Ovary (tissue), 10 donors: ENCODE results near the gene PLAC8L1. TPM values are rescaled to one million over a fixed set of nuclear protein-coding genes. Genes with fewer than 3 reads are reported as not detected.

ENCODE experiments used
- DNase-seq, 5 donors: peaks; one replicate each; pipeline ENCODE4 v3.0.0-alpha.2; 2019 to 2020
- H3K27ac ChIP-seq, 2 donors: fragments of 200-600 bp; one replicate each; pipeline versions ENCODE4 v1.5.1 to v1.8.0; 2019 to 2022
- H3K27me3 ChIP-seq: fragments of 200-600 bp; one replicate; pipeline ENCODE4 v1.8.0; 2022
- H3K36me3 ChIP-seq: fragments of 200-600 bp; sonication (generic); one replicate; pipeline ENCODE4 v1.5.1; 2019
- H3K4me1 ChIP-seq: one replicate; pipeline ENCODE4 v1.8.1; 2013; ENCODE audit warnings: mild to moderate bottlenecking, moderate library complexity; ENCODE audit not compliant: insufficient read depth
- H3K4me3 ChIP-seq: fragments of 200-600 bp; sonication (generic); one replicate; pipeline ENCODE4 v1.5.1; 2017
- H3K9me3 ChIP-seq, 2 donors: fragments of 200-600 bp in 1 of 2; sonication (generic) in 1 of 2; one replicate each; pipeline versions ENCODE4 v1.5.1 to v1.8.1; 2013 to 2019; ENCODE audit warnings: mild to moderate bottlenecking in 1 of 2, moderate library complexity in 1 of 2
- CTCF ChIP-seq, 3 donors: fragments of 450-650 bp in 2 of 3; fragments of 200-600 bp in 1 of 3; IDR thresholded peaks; one replicate each; pipeline versions ENCODE4 v1.5.1 to v1.8.0; 2016 to 2022; ENCODE audit warnings: antibody characterized with exemption in 3 of 3, mild to moderate bottlenecking in 1 of 3
- EP300 ChIP-seq: sonication (generic); formaldehyde crosslinking; IDR thresholded peaks from one replicate; pipeline ENCODE4 v1.6.1; 2017; ENCODE audit warnings: antibody characterized with exemption
- POLR2A ChIP-seq: fragments of 450-650 bp; IDR thresholded peaks from one replicate; pipeline ENCODE4 v1.6.1; 2017; ENCODE audit warnings: antibody characterized with exemption, mild to moderate bottlenecking, moderate library complexity
- WGBS, 3 donors: extraction: QIAGEN DNeasy Blood & Tissue Kit in 1 of 3; methylation state at CpG; one replicate each; pipeline versions ENCODE4 v1.1.5 to v1.1.7; 2013 to 2017; 5-methylcytosine and 5-hydroxymethylcytosine counted together
- intact Hi-C, 4 donors: fragments of 100-400 bp; cut with DNase I; formaldehyde crosslinking; loops; one replicate each; pipeline versions ENCODE4 v1.11.0 to v1.15.1; 2022 to 2023
- long read RNA-seq, 3 donors: library from polyadenylated mRNA in 2 of 3; unstranded in 2 of 3; transcript quantifications; one replicate each; pipeline ENCODE4 v2.0.0 and lab custom pipeline, GENCODE V29; 2021 to 2026
- polyA plus RNA-seq, 2 donors: library from polyadenylated mRNA; stranded (reverse); fragments of 200-250 nt in 1 of 2; fragments of 350-450 nt in 1 of 2; fragmentation: Illumina TruSeq in 1 of 2; extraction: RNeasy Lipid Tissue Mini Kit (QIAGEN cat#74804) in 1 of 2; gene quantifications; one replicate each; pipeline ENCODE4 v1.2.3, GENCODE V29; 2013 to 2014
- total RNA-seq, 7 donors: library from RNA; depleted of rRNA in 2 of 7; stranded (reverse); fragments of >200 nt in 2 of 7; fragmentation: NEBNext Ultra II Directional in 3 of 7; extraction: Animal tissue kit (Norgen Biotek cat#: 25700) in 3 of 7; gene quantifications; one replicate each; pipeline versions ENCODE4 v1.1.0 to v1.2.4, GENCODE V29; 2016 to 2023
- donor health status: DM: no; HTN: no; CAD: no; lungs with moderate emphysema.
- donor health status: DM: no; HTN: no; CAD: no.
- donor health status: Bipolar disorder and iron deficiency.
- donor health status: DM: yes; HTN: yes; CAD: no.
- donor health status: DM: no; HTN: no; CAD: no.
- donor health status: DM: yes; HTN: yes; CAD: no.

The PLAC8L1 gene
- total RNA-seq (under 1 TPM in 3 of 7 donors, not detected in 4; 0.70 to 0.78 (median 0.78) TPM), polyA plus RNA-seq (not detected)
- long read RNA-seq, donor 1: 0 reads
- long read RNA-seq, donor 2: 0 reads
- long read RNA-seq, donor 3: 0 reads

GRCh38 chr5:146105477-146105876, at the start of gene PLAC8L1:
Gene PLAC8L1, minus strand, starts transcription at chr5:146105577. Its CDS starts 1,266 bp downstream, at chr5:146104311.
- DNase-seq: no peak
- TF ChIP-seq POLR2A: no peak
- TF ChIP-seq CTCF (IDR thresholded peaks at IDR 0.05): no peak
- no peak for TF ChIP-seq EP300
- Histone ChIP-seq H3K27me3 (no peaks in the 10 kb centered on the region), H3K36me3 (no peaks in the 10 kb centered on the region), H3K9me3 (no peaks in the 10 kb centered on the region), H3K4me1 (no peaks in the 10 kb centered on the region), H3K4me3 (no peak within 1 kb of the TSS), H3K27ac (no peak within 1 kb of the TSS)
- intact Hi-C loops: no loop called here
- WGBS, 3 donors: 65 to 76% (median 72%) methylated on average over 2 of the region's 2 CpGs

- no peak for DNase-seq
- H3K27me3 ChIP-seq: no peaks in the 10 kb centered on the region
- no peaks in the 10 kb centered on the region for H3K9me3 ChIP-seq
- no peaks in the 10 kb centered on the region for H3K36me3 ChIP-seq
- intact Hi-C loops: no loop called here
- 59 to 84% (median 63%) methylated on average over 3 of the region's 3 CpGs for WGBS, 3 donors
- no peak overlapping the region for H3K4me3 ChIP-seq
- H3K27ac ChIP-seq: no peak overlapping the region
- no peaks in the 10 kb centered on the region for H3K4me1 ChIP-seq
- no peak for TF ChIP-seq EP300
Measured at GRCh38 chr5:146151970-146152369, 46.6 kb upstream of the PLAC8L1 start.

- no peak overlapping the region for H3K4me3 ChIP-seq
- WGBS, 3 donors: 79 to 81% (median 80%) methylated on average over 8 of the region's 8 CpGs
- H3K9me3 ChIP-seq: no peaks in the 10 kb centered on the region
- no peak overlapping the region for H3K27ac ChIP-seq
- no peaks in the 10 kb centered on the region for H3K36me3 ChIP-seq
- TF ChIP-seq EP300 (no peak), POLR2A (no peak), CTCF (IDR thresholded peaks at IDR 0.05) (no peak)
- H3K27me3 ChIP-seq: no peaks in the 10 kb centered on the region
- intact Hi-C loops: no loop called here
- DNase-seq: no peak
- no peaks in the 10 kb centered on the region for H3K4me1 ChIP-seq
Measured at GRCh38 chr5:146137967-146138403, 32.6 kb upstream of the PLAC8L1 start.

GRCh38 chr5:146130440-146131045, 25.2 kb upstream of the PLAC8L1 start:
- TF ChIP-seq CTCF (IDR thresholded peaks at IDR 0.05) (peak in 1 of 3 donors; percentile 30), EP300 (no peak)
- H3K27me3 ChIP-seq: no peaks in the 10 kb centered on the region
- H3K36me3 ChIP-seq: no peaks in the 10 kb centered on the region
- no peaks in the 10 kb centered on the region for H3K4me1 ChIP-seq
- intact Hi-C loops: no loop called here
- WGBS, 3 donors: 61 to 71% (median 67%) methylated on average over 3 of the region's 3 CpGs
- H3K4me3 ChIP-seq: no peak overlapping the region
- H3K27ac ChIP-seq: no peak overlapping the region
- no peaks in the 10 kb centered on the region for H3K9me3 ChIP-seq
- no peak for DNase-seq

GRCh38 chr5:146126068-146126467, 20.7 kb upstream of the PLAC8L1 start:
- no peak for TF ChIP-seq EP300
- no peak for TF ChIP-seq CTCF (IDR thresholded peaks at IDR 0.05)
- TF ChIP-seq POLR2A: no peak
- no peak for DNase-seq
- intact Hi-C loops: no loop called here
- Histone ChIP-seq H3K9me3 (no peaks in the 10 kb centered on the region), H3K27ac (no peak overlapping the region), H3K4me1 (no peaks in the 10 kb centered on the region), H3K4me3 (no peak overlapping the region), H3K36me3 (no peaks in the 10 kb centered on the region), H3K27me3 (no peaks in the 10 kb centered on the region)
